ENCODE results near the gene CDKL4.
"Not testable (repeated sequence)": the region's sequence is repeated elsewhere in the genome, so short reads cannot be mapped to it uniquely, and the experiment has no call there.

Gene CDKL4

GRCh38 chr2:39188960-39189494 lies 54.7 kb downstream of the CDKL4 start:
- Mint-ChIP-seq H3K4me1 (ENCODE audit: low read depth in 2 of 2) (no peaks in the 10 kb centered on the region), H3K27ac (no peak overlapping the region), H3K27me3 (no peaks in the 10 kb centered on the region), H3K9me3 (no peaks in the 10 kb centered on the region), H3K36me3 (ENCODE audit: insufficient read depth) (no peaks in the 10 kb centered on the region), H3K4me3 (no peak overlapping the region)
- no peak for ATAC-seq (replicated peaks)
- DNase-seq = no peak

- no peaks in the 10 kb centered on the region for H3K27me3 Mint-ChIP-seq
- no peaks in the 10 kb centered on the region for H3K9me3 Mint-ChIP-seq
- DNase-seq (no peak), ATAC-seq (replicated peaks) (no peak)
- H3K4me3 Mint-ChIP-seq = no peak overlapping the region
- no peaks in the 10 kb centered on the region for H3K36me3 Mint-ChIP-seq (ENCODE audit: insufficient read depth)
- no peaks in the 10 kb centered on the region for H3K4me1 Mint-ChIP-seq (ENCODE audit: low read depth in 2 of 2)
- H3K27ac Mint-ChIP-seq = no peak overlapping the region
Observed at GRCh38 chr2:39183673-39184072, 60.1 kb downstream of the CDKL4 start.

GRCh38 chr2:39181297-39181696 lies 62.5 kb downstream of the CDKL4 start:
- H3K4me1 Mint-ChIP-seq (ENCODE audit: low read depth in 2 of 2) = no peaks in the 10 kb centered on the region
- DNase-seq (no peak), ATAC-seq (replicated peaks) (no peak)
- no peak overlapping the region for H3K27ac Mint-ChIP-seq
- no peaks in the 10 kb centered on the region for H3K27me3 Mint-ChIP-seq
- no peaks in the 10 kb centered on the region for H3K36me3 Mint-ChIP-seq (ENCODE audit: insufficient read depth)
- H3K4me3 Mint-ChIP-seq = no peak overlapping the region
- no peaks in the 10 kb centered on the region for H3K9me3 Mint-ChIP-seq

GRCh38 chr2:39179974-39180960 lies 63.5 kb downstream of the CDKL4 start:
- Mint-ChIP-seq H3K27me3 (no peaks in the 10 kb centered on the region), H3K4me1 (ENCODE audit: low read depth in 2 of 2) (no peaks in the 10 kb centered on the region), H3K27ac (no peak overlapping the region), H3K9me3 (no peaks in the 10 kb centered on the region), H3K36me3 (ENCODE audit: insufficient read depth) (no peaks in the 10 kb centered on the region), H3K4me3 (no peak overlapping the region)
- DNase-seq (no peak), ATAC-seq (replicated peaks) (no peak)

- DNase-seq = no peak
- H3K9me3 Mint-ChIP-seq = no peaks in the 10 kb centered on the region
Observed at GRCh38 chr2:39178756-39179155, 65.0 kb downstream of the CDKL4 start.

GRCh38 chr2:39176997-39177396 lies 66.8 kb downstream of the CDKL4 start:
- Mint-ChIP-seq H3K4me3 (no peak overlapping the region), H3K36me3 (ENCODE audit: insufficient read depth) (no peaks in the 10 kb centered on the region), H3K9me3 (no peaks in the 10 kb centered on the region), H3K27me3 (no peaks in the 10 kb centered on the region), H3K27ac (no peak overlapping the region), H3K4me1 (ENCODE audit: low read depth in 2 of 2) (no peaks in the 10 kb centered on the region)
- DNase-seq (no peak), ATAC-seq (replicated peaks) (no peak)

More at GRCh38 chr2:39178756-39179155, 65.0 kb downstream of the CDKL4 start:
- H3K36me3 Mint-ChIP-seq (ENCODE audit: insufficient read depth) = no peaks in the 10 kb centered on the region
- ATAC-seq (replicated peaks) = no peak
- H3K4me3 Mint-ChIP-seq = no peak overlapping the region
- no peaks in the 10 kb centered on the region for H3K27me3 Mint-ChIP-seq
- H3K27ac Mint-ChIP-seq = no peak overlapping the region
- H3K4me1 Mint-ChIP-seq (ENCODE audit: low read depth in 2 of 2) = no peaks in the 10 kb centered on the region

DNA sequence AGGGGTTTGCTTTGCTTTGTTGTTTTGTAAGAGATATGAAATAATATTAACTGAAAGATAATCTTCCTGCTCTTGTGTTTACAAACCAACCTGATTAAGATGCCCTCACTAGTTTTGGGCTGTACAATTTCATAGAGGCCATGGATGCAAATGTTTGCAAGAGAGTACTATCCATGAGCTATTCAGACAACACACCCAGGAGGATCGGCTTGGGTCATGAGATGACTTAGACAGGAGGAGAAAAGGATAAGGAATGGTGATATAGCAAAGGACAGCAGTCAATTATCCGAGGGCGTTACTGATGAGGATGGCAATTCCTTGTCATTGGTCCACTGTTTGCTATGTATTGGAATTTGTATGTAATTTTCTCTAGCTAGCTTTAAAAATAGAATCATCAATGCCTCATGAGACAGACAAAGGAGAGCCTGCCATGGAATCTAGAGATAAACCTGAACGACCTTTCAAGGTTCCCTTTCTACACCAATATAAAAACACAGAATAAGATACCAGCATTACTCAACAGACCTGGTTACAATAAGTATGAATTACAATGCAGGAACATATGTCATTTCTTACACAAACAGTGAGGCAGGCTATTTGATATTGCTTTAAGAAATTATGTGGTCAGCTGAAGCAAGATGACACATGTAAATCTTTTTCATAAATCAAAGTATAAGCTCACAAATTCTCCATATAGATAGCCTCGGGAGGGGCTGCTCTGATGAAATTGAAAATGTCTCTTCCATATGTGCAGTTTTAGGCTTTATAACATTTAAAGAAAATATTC lies 68.6 kb downstream of the CDKL4 start:
- ATAC-seq (replicated peaks) (no peak), DNase-seq (no peak)
- H3K27ac Mint-ChIP-seq = no peak overlapping the region
- no peaks in the 10 kb centered on the region for H3K4me1 Mint-ChIP-seq (ENCODE audit: low read depth in 2 of 2)
- no peaks in the 10 kb centered on the region for H3K27me3 Mint-ChIP-seq
- H3K4me3 Mint-ChIP-seq = no peak overlapping the region
- H3K36me3 Mint-ChIP-seq (ENCODE audit: insufficient read depth) = no peaks in the 10 kb centered on the region
- H3K9me3 Mint-ChIP-seq = no peaks in the 10 kb centered on the region

DNA sequence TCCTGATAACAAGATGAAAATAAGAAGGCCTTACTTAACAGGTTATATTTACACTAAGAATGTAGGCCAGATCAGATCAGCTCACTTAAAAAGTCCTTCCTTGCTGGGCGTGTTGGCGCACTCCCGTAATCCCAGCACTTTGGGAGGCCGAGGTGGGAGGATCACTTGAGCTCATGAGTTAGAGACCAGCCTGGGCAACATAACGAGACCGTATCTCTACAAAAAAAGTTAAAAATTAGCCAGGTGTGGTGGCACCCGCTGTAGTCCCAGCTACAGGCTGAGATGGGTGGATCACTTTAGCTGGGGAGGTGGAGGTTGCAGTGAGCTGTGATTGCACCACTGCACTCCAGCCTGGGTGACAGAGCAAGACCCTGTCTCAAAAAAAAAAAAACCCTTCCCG lies 69.7 kb downstream of the CDKL4 start:
- Mint-ChIP-seq H3K4me3 (no peak overlapping the region), H3K27ac (no peak overlapping the region), H3K4me1 (ENCODE audit: low read depth in 2 of 2) (no peaks in the 10 kb centered on the region), H3K27me3 (no peaks in the 10 kb centered on the region), H3K9me3 (no peaks in the 10 kb centered on the region), H3K36me3 (ENCODE audit: insufficient read depth) (peaks cover 3% of the 10 kb centered on the region)
- no peak for DNase-seq
- ATAC-seq (replicated peaks) = no peak

- H3K4me1 Mint-ChIP-seq (ENCODE audit: low read depth in 2 of 2); ATAC-seq (replicated peaks); H3K27ac Mint-ChIP-seq; DNase-seq; H3K27me3 Mint-ChIP-seq; H3K4me3 Mint-ChIP-seq; H3K36me3 Mint-ChIP-seq (ENCODE audit: insufficient read depth); H3K9me3 Mint-ChIP-seq: not testable (repeated sequence)
Observed at GRCh38 chr2:39172047-39172706, 71.6 kb downstream of the CDKL4 start.

DNA sequence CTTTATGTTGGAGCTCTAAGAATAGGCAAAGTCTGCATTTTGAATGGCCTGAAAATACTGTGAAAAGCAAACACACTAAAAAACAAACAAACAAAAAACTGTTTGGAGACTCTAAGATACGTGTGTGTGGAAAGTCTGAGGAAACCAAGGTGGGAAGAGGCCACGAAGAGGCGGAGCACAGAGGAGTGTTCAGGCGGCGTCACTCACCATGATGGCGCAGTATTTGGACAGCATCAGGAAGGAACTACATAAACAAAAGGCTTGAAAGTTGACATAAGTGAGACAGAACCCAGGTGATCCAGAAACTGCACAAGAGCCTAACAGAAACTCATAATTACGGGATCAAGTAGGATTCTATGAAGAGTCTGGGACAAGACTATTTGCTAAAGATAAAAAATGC lies 72.1 kb downstream of the CDKL4 start:
- Mint-ChIP-seq H3K4me1 (ENCODE audit: low read depth in 2 of 2) (no peaks in the 10 kb centered on the region), H3K27ac (no peak overlapping the region), H3K9me3 (no peaks in the 10 kb centered on the region), H3K27me3 (no peaks in the 10 kb centered on the region), H3K36me3 (ENCODE audit: insufficient read depth) (peaks cover 3% of the 10 kb centered on the region), H3K4me3 (no peak overlapping the region)
- DNase-seq = no peak
- no peak for ATAC-seq (replicated peaks)

DNA sequence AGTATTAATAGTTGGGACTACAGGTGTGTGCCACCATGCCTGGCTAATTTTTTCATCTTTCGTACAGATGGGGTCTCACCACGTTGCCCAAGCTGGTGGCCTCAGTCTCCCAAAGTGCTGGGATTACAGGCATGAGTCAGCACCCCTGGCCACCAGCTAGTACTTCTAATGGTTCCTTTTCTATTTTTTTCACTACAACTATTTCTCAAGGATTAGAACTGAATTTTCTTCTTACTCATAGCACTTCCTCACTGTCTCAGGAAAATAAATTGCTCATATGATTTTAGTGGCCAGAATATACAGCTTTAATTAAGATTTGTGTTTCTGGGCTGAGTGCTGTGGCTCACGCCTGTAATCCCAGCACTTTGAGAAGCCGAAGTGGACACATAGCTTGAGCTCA lies 79.7 kb downstream of the CDKL4 start:
- peaks cover 0 to 15% of the 10 kb centered on the region in 2 donors for H3K27me3 Mint-ChIP-seq
- no peaks in the 10 kb centered on the region for H3K4me1 Mint-ChIP-seq (ENCODE audit: low read depth in 2 of 2)
- no peak for ATAC-seq (replicated peaks)
- H3K27ac Mint-ChIP-seq = no peak overlapping the region
- H3K36me3 Mint-ChIP-seq (ENCODE audit: insufficient read depth) = no peaks in the 10 kb centered on the region
- no peak for DNase-seq
- no peak overlapping the region for H3K4me3 Mint-ChIP-seq
- no peaks in the 10 kb centered on the region for H3K9me3 Mint-ChIP-seq

- H3K9me3 Mint-ChIP-seq = no peaks in the 10 kb centered on the region
- DNase-seq (no peak), ATAC-seq (replicated peaks) (no peak)
- no peaks in the 10 kb centered on the region for H3K4me1 Mint-ChIP-seq (ENCODE audit: low read depth in 2 of 2)
- H3K36me3 Mint-ChIP-seq (ENCODE audit: insufficient read depth) = no peaks in the 10 kb centered on the region
- no peak overlapping the region for H3K4me3 Mint-ChIP-seq
- peaks cover 0 to 15% of the 10 kb centered on the region in 2 donors for H3K27me3 Mint-ChIP-seq
- no peak overlapping the region for H3K27ac Mint-ChIP-seq
Observed at GRCh38 chr2:39160982-39161381, 82.8 kb downstream of the CDKL4 start.

DNA sequence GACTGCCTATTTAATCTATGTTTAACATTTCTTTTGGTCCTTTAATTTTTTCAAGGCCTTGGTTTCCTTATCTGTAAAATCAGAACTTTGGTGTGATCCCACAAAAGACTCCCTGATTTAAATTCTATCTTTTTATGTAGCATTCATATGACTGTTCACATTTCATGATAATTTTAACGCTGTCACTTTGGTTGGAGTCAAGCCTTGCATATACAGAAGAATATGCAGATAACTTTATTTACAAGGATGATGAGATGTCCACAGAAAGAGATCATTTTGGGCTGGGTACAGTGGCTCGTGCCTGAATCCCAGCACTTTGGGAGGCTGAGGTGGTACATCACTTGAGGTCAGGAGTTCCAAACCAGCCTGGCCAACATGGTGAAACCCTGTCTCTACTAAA lies 84.5 kb downstream of the CDKL4 start:
- Mint-ChIP-seq H3K27ac (no peak overlapping the region), H3K27me3 (peaks cover 0 to 7% of the 10 kb centered on the region in 2 donors), H3K9me3 (no peaks in the 10 kb centered on the region), H3K4me1 (ENCODE audit: low read depth in 2 of 2) (no peaks in the 10 kb centered on the region), H3K4me3 (no peak overlapping the region), H3K36me3 (ENCODE audit: insufficient read depth) (no peaks in the 10 kb centered on the region)
- ATAC-seq (replicated peaks) (no peak), DNase-seq (no peak)

Measured in effector memory CD8-positive, alpha-beta T cell (primary cell).